ENCODE data around the gene MATN1.
"Not testable (repeated sequence)": the region's sequence is repeated elsewhere in the genome, so short reads cannot be mapped to it uniquely, and the experiment has no call there.

Gene MATN1, protein sequence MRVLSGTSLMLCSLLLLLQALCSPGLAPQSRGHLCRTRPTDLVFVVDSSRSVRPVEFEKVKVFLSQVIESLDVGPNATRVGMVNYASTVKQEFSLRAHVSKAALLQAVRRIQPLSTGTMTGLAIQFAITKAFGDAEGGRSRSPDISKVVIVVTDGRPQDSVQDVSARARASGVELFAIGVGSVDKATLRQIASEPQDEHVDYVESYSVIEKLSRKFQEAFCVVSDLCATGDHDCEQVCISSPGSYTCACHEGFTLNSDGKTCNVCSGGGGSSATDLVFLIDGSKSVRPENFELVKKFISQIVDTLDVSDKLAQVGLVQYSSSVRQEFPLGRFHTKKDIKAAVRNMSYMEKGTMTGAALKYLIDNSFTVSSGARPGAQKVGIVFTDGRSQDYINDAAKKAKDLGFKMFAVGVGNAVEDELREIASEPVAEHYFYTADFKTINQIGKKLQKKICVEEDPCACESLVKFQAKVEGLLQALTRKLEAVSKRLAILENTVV

DNA sequence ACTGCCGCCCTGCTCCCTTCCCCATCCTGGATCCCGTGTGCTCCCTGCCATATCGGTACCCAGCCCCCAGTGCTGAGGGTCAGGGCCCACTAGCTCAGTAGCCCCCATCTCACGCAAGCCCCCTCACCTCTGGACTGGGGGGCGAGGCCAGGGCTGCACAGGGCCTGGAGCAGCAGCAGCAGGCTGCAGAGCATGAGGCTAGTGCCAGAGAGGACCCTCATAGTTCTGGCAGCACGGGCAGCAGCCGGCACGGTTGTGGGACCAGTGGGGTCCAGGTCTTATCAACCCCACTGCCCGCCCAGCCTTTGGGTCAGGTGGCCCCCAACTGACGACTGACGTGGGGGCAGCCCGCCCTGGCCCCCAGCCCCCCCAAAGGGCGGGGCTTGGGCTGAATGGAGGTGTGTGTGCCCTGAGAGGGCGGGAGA, at the start of gene MATN1:
TSS of gene MATN1 (minus strand) at position 255 of the 425 bp plus-strand sequence. CDS start at position 221, 34 bp downstream.
- no peak for DNase-seq (ENCODE audit: low read depth in 2 of 2)

DNA sequence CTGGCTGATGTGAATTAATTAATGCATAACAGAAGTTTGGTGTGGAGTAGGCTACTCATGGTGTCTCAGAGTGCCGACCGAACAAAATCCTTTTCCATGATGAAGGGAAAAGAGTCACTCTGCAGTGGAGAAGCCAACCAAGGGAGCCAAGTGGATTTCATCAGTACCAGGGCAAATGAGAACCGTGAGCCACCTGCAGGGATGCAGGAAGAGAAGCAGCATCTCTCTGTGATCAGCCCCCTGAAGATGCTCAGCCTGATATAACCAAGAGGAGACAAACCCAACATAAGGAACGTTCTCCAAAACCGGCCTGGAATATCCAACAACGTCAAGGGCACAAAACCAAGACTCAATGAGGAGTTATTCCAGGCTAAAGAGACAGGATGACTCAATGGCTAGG, 47.6 kb upstream of the MATN1 start:
- no peak for DNase-seq (ENCODE audit: low read depth in 2 of 2)

DNA sequence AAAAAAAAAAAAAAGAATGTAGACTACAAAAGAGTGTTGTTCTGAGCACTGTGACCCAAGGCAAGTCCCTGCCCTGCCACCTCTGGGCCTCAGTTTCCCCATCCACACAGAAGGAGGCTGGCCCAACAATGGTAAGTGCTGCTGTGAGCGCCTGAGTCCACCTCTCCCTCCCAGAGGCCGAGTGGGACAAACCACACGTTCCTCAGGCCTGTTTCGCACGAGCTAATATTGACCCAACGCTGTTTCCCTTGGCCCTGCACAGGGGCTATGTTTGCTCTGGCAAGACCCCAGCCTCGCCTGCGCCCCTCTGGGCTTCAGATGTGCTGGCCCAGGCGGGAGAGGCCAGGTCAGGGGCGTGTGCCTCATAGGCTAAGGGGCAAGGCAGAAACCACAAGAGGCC, 46.8 kb upstream of the MATN1 start:
- DNase-seq (ENCODE audit: low read depth in 2 of 2): no peak

DNA sequence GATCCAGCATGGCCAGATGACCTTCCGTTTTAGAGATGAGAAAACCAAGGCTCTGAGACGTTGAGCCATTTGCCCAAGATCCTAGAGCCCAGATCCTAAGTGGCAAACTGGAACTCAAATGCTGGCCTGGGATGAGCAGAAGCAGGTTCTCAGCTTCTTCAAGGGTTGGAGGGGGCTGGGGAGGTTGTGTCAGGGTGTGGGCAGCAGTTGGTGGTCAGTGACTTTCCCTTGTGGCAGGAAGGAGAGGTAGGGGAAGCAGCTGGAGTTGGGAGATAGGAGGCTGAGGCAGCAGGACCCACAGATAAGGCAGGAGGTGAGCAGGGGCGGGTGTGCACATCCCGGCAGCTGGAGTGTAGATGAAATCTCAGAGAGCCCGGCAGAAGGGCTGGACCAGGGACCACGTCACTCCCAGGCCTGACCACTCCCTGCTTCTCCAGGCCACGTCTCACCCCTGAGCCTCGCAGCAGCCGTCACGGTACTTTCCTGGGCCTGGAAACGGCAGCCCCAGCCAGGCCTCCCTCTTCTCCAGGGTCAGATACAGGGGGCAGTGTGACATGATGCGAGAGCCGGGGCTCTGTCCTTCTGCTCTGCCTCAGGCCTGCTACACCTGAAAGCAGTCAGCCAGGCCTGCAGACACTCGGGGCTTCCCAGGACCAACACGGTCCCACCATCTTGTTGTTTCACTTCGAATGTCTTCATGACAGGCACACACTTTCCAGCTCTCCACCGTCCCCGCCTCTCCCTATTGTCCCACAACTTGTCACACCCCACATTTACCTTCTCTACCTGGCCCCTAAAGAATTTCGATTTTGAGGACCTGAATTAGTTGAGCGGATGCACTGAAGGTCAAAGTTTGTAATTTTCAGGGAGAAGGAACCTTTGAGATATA, 45.7 kb upstream of the MATN1 start:
- DNase-seq (ENCODE audit: low read depth in 2 of 2): no peak

DNA sequence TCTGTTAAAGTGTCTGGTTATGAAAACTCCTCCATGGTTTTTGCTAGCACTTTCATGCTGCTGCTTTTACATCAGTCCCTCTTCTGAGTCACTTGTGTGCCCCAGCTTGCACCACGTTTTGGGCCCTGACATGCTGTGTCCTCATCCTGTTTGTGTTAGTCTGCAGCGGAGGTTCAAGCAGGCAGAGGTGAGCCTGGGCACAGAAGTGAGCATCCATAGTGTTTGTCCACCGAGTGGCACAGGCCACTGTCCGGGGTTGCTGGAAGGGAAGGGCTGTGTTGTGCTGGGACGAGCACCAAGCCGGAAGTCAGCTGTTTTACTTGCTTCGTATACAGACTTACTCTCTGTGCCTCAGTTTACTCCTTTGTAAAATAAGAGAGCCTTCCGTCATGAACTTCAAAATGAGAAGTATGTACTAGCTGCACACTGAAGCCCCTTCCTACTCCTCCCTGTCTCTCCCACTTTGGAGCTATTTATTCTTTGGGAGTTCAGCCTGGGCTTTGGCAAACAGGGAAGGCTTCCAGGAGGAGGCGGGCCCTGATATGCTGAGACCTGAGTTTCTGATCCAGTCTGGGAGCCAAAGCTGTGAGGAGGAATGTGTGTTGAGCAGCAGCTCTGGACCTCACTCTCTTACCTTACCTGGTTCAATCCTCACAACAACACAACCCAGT, 44.9 kb upstream of the MATN1 start:
- no peak for DNase-seq (ENCODE audit: low read depth in 2 of 2)

DNA sequence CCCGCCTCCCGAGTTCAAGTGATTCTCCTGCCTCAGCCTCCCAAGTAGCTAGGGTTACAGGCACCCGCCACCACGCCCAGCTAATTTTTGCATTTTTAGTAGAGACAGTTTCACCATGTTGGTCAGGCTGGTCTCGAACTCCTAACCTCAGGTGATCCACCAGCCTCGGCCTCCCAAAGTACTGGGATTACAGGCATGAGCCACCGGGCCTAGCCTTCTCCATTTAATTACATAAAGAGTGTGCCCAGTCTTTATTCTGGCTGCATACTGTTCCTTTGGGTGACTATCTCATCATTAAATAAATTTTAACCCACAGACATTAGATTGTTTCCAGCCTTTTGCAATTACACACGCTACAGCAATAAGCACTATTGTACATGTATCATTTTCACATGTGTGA, 43.6 kb upstream of the MATN1 start:
- not testable (repeated sequence) for DNase-seq (ENCODE audit: low read depth in 2 of 2)

DNA sequence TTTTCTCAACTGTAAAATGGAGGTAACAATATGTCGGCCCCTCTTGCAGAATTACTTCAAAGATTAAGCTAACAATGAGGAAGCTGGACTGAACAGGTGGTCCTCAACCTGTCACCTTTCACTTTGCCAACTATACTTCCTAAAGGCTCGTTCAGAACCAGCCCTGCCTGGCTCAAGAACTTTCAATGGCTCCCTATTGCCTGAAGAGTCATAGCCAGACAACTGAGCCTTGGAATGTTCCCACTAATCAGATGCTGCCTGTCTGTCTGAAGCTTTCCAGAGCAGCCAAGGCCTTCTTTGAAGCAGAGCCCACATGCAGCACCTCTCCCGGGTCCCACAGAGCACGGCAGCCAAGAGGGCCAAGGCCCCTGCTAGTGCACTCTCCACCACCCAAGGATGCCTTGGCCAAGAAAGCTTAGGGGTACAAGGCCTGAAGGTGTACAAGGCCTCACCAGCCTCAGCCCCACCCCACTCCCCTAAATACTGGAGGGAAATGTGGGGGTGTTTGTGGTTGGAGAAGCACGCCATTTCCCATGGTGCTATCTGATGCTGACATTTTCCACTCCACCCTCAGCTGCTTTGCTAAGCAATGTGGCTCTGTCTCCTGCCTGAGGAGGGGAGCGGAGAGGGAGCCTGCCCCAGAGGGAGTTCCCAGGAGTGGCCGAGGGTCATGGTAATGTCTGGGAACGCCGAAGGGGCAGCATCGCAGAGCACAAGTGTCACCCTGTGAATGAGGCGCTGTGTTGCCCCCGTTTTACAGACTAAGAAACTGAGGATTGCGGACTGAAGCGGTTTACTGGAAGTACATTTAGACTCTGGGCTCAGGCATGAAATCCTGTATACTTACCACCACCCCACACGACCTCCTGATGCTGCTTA, 42.4 kb upstream of the MATN1 start:
- no peak for DNase-seq (ENCODE audit: low read depth in 2 of 2)

DNA sequence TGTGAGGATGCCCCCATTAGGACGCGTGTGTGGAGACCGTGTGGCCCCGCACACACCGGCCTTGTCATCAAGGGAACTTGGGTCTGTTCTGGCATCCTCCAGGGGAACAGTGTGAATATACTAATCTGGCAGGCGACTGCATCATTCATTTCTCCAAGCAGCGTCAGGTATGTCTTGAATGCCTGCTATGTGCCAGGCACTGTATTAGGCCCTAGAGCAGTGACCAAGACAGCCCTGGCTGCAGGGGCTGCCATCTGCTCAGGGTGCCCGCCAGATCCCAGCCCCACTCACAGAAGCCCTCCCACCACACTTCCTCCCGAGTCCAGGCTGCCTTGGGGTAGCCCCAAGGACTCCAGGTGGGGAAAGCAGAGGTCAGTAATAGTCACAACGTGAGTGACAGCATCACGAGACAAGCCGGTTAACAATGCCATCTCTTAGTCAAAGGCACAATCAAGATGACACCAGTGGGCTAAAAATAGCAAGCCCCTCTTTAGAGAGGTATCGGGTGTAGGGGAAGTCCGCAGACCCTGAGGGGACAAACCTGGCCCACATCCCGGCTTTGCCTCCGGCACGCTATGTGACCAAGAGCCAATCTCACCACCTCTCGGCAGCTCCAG, 41.7 kb upstream of the MATN1 start:
- DNase-seq (ENCODE audit: low read depth in 2 of 2): no peak

DNA sequence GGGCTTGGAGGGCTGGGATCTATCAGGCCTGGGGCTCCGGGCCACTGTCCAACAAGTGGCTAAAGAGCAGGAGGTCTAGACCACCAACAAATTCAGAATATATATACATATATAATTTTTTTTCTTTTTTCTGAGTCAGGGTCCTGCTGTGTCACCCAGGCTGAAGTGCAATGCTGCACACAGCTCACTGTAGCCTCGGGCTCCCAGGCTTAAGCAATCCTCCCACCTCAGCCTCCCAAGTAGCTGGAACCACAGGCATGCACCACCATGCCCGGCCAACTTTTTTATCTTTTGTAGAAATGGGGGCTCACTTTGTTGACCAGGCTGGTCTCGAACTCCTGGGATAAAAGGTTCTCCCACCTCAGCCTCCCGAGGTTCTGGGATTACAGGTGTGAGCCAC, 41.0 kb upstream of the MATN1 start:
- DNase-seq (ENCODE audit: low read depth in 2 of 2): no peak

DNA sequence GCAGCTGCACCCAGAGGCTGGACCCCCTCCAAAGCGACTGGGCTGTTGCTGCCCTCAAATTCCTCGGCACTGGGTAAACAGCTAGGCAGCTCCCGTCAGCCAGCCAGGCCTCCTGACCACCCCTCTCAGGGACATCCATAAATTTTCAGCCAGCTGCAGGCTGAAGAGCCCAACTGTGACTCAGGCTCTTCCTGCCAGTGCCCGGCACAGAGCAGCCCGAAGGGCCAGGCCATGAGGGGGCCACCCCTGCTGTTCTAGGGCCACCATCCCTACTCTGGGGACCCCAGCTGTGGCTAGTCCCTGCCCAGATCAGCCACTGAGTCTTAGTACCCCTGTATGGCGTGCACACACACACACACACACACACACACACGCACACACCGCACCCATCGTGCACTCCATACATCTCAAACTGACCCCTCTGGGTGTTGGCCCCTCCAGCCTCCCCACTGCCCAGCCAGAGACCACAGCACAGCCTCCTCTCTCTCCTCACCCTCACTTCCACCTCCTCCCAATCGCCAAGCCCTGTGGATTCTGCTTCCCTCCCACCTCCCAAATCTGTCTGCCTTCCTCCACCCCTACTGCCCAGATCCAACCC, 40.4 kb upstream of the MATN1 start:
- DNase-seq (ENCODE audit: low read depth in 2 of 2): no peak

DNA sequence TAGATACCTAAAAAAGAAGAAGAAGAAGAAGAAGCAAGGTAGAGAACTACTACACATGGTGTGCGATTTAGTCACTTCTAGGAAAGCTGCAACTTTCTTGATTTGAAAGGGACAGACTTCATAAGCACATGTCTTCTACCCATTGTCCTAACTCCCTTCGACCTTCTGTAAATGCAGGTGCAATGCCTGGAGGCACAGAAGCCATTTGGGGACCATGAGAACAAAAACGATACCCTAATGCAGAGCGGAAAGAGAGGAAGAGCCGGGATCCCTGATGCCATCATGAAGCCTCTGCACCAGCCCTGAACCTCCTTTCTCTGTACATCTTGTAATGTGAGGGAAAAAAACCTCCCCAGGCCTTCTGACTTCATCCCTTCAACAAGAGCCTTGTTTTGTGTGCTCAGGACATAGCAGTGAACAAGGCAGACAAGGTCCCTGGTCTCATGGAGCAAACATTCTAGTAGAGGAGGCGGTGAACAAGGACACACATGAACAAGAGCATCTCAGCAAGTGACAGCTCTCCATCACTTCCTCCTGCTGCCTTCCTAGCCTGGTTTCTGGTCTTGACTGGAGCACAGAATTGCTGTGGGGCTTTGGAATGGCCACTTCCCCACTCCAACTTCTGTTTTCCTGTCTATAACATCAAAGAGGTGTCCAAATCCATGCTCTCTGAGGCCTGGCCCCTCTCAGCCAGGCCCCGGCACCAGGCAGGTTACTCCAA, 39.7 kb upstream of the MATN1 start:
- no peak for DNase-seq (ENCODE audit: low read depth in 2 of 2)

DNA sequence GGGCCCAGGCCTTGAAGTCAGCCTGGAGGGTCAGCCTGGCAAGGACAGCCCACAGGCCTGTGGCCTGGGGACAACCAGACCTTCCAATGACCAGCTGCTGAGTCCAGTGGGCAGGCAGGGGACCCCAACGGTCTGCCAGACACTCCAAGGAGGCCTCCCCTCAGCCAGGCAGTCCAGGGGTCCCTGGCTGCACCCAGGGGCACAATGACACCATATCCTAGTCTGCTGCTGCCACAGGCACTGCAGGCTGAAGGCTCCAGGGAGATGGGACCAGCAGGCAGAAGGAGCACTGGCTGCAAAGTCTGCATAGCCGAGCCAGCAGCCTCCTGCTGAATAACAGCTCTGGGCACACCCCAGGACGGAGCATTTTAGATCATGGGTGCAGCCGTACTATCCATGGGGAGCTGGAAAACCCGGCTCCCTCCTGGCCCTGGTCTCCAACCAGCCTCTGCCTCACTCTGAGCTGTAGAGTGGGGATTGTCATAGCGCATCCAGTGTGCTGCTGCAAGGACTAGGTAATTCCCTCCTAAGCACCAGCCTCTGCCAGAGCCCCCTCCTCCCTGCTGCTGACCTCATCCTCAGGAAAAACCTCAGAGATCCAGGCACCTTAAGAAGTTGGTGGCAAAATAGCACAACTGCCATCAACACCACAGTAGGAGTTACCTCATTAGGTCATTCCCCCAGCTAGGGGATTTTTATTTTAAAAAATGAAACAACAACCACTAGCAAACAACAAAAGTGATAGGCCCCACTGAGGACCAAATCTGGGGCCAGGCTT, 39.0 kb upstream of the MATN1 start:
- DNase-seq (ENCODE audit: low read depth in 2 of 2): no peak

DNA sequence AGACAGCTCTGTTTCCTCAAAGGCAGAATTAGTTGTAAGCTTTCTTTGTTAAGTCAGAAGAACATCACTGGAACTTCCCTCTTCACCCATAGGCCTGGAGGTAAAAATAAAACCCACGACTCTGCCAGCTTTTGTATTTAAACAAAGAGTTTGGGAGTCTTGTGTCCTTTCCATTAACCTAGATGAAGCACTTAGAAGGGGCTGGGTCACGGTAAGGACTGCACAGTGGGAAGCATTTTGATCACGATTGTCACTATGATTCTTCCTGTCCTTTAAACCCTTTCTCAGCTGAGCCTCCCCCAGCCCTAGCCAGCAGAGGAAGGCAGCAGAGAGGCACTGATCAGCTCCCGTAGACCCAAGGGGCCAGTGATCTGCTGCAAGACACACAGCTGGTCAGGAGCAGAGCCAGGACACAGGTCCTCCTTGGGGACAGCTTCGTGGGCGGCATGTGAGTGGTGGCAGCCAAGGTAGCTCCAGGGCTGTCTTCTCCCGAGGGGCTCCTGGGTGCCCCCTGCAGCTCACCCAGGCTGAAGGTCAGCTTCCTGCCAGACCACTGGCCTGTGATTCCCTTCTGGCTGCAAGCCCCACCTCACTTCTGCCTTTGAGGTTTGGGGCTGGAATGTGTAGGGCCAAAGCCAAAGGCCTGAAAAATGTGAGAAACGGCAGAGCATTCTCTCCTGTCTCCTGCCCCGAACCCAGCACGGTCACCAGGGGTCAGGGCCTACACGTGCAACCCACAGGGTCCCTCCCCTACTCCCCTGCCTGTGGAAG, 38.2 kb upstream of the MATN1 start:
- DNase-seq (ENCODE audit: low read depth in 2 of 2): no peak

DNA sequence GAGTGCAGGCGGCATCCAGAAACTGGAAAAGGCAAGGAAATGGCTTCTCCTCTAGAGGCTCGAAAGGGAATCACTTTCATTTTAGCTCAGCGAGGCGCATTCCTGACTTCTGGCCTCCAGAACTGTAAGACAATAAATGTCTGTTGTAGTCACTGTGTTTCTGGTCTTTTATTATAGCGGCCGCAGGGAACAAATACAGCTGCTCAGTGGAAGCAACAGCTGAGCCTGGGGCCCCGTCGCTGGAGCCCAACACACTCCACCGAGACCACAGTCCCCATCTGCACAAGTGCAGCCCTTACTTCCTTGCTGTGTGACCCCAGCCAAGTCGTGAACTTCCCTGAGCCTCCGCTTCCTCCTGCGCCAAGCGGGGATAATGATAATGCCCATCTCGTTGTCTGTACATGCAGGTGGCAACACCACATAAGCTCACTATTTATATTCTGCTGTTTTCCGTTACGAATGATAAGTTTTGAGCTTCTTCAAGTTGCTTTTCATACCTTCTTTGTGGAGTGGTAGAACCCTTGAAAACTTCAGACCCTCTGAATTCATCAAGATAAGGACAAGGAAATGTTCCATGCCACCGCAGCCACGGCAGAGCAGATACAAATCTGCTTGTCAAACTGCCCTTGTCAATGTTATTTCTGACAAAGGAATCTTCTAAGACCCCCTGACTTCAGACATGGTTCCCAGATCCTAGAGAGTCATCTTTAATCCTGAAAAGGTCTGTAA, 37.4 kb upstream of the MATN1 start:
- no peak for DNase-seq (ENCODE audit: low read depth in 2 of 2)

DNA sequence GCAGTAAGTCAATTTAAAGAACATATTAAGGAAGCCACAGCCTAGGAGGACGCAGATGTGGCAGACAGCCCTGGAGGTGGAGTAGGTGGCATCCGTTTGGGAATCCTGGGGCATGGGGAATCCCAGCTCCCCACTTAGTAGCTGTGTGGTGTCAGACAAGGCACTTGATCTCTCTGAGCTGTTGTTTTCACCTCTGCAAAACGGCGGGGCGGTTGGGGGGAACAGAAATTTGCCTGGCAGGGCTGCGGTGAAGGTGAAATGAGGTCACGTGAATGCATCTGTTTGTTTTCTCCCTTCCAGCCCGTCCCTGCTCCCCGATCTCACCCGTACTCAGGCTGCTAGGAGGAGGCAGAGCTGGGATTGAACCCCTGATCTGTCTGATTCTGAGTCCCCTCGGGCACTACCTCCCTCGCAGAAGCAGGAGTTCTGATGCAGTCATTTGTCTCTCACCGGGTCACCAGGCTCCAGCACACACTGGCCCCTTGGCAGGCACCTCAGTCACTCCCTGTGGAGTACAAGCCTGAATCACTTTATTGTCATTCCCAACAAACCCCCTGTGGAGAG, 36.4 kb upstream of the MATN1 start:
- no peak for DNase-seq (ENCODE audit: low read depth in 2 of 2)

DNA sequence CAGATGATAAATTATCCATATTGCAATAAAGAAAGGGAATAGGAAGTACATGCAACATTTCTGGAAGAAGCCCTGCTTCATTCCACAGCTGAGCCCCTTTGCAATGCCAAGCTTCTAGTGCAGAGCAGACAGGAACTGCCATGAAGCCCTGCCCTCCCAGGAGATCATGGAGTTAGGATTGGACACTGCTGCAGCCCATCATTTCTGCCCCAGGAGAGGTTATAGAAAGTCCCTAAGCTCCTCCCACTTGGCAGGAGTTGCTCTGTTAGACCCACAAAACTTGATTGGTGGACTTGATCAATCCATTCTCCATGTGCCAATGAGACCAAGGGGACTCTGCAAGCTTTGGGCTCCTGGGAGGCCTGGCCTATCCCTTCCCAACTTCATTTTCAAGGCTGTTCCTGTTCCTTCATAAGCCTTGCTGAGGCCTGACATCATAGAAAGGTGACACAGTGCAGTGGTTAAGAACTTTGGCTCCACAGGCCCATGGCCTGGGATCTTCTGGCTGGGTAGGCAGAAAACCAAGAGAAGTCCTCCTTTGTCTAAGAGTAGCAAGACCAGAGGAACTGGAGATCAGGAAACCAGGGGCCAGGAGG, 35.5 kb upstream of the MATN1 start:
- DNase-seq (ENCODE audit: low read depth in 2 of 2): no peak

Data from stimulated activated CD8-positive, alpha-beta memory T cell treated with anti-CD3 and anti-CD28 coated beads, Interleukin-15, amount 100 ng/mL, for 48 hours (primary cell).